ENCODE results near the gene PCGF3.

Gene PCGF3

GRCh38 chr4:808860-809570, 103.4 kb downstream of the PCGF3 start:
- DNase-seq = no peak

- DNase-seq = peak in 1 of 3 experiments; percentile 8
Measured at GRCh38 chr4:813900-814299, 108.3 kb downstream of the PCGF3 start.

GRCh38 chr4:814312-814850, 108.7 kb downstream of the PCGF3 start:
- DNase-seq = no peak

- DNase-seq = peak in 2 of 3 experiments; percentile 55 to 88
Measured at GRCh38 chr4:815464-816146, 110.0 kb downstream of the PCGF3 start.

- no peak for DNase-seq
Measured at GRCh38 chr4:818106-818921, 112.7 kb downstream of the PCGF3 start.

GRCh38 chr4:819401-820229, 114.0 kb downstream of the PCGF3 start:
- no peak for DNase-seq
